Sigmoid colon (tissue), 4 donors: ENCODE data around the gene TRPM3.

Experiments
- POLR2AphosphoS5 ChIP-seq, 4 donors: sonication (generic); formaldehyde crosslinking; IDR thresholded peaks; one replicate each; pipeline ENCODE4 v1.6.1; 2017; ENCODE audit warnings: antibody characterized with exemption in 4 of 4
- TF ChIP-seq, protein P1 (sequence below), 4 experiments: fragments of 450-650 bp in 3 of 4; fragments of 200-600 bp in 1 of 4; IDR thresholded peaks; one replicate each; pipeline ENCODE4 v1.5.1; 2016 to 2019; ENCODE audit warnings: antibody characterized with exemption in 4 of 4, mild to moderate bottlenecking in 3 of 4, moderate library complexity in 2 of 4

DNA sequence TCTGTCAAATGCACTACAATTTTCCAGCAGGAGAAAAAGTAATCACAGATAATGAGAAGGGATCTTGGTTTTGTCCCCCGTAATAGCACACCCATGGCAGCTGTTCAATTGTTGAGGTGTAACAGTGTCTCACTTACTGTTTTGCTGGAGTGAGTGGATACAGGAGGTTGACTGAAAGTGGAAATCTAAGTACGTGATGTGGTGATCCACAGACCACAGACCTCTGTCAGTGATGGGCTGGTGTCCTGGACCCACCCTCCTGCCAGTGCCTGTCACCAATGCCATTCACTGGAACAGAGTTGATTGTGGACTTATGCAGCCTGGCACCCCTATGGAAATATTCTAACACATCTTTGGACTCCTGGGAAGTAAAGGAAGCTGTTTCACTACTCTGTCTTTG lies 261.7 kb downstream of the TRPM3 start:
- no peak for TF ChIP-seq POLR2AphosphoS5 (IDR thresholded peaks at IDR 0.05)
- TF ChIP-seq, protein P1, sequence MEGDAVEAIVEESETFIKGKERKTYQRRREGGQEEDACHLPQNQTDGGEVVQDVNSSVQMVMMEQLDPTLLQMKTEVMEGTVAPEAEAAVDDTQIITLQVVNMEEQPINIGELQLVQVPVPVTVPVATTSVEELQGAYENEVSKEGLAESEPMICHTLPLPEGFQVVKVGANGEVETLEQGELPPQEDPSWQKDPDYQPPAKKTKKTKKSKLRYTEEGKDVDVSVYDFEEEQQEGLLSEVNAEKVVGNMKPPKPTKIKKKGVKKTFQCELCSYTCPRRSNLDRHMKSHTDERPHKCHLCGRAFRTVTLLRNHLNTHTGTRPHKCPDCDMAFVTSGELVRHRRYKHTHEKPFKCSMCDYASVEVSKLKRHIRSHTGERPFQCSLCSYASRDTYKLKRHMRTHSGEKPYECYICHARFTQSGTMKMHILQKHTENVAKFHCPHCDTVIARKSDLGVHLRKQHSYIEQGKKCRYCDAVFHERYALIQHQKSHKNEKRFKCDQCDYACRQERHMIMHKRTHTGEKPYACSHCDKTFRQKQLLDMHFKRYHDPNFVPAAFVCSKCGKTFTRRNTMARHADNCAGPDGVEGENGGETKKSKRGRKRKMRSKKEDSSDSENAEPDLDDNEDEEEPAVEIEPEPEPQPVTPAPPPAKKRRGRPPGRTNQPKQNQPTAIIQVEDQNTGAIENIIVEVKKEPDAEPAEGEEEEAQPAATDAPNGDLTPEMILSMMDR (IDR thresholded peaks at IDR 0.05), result no peak
